Measurements from ENCODE around the gene LRRC3C. TPM values are rescaled to one million over a fixed set of nuclear protein-coding genes. Genes with fewer than 3 reads are reported as not detected.

LRRC3C gene
- total RNA-seq, 1 donor from 2014 or later, result not detected

DNA sequence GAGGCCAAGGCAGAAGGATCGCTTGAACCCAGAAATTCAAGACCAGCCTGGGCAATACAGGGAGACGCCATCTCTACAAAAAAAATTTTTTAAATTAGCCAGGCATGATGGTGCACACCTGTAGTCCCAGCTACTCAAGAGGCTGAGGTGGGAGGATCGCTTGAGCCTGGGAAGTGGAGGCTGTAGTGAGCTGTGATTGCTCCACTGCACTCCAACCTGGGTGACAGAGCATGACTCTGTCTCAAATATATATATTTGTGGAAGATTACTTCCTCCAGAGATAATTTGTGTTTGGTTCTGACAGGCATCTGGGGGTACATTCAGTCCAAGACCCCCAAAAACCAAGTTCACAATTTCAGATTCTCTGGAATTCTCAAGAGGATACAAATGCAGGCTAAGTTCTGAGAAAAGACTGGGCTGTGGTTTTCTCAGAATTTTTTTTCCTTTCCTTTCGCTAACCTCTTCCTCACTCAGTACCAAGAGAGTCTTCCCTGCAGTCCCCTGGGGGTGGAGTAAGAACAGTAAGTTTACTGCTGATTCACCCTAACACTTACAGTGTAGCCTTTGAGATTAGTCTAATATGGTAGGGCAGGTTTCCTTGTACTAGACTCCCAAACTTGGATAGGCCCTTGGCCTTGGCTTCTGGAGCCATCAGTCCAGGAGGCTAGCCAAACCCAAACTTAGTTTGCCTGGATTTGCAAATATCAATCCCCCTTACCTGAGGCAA lies 24.2 kb upstream of the LRRC3C start:
- Mint-ChIP-seq H3K4me1 (no peaks in the 10 kb centered on the region), H3K9me3 (no peaks in the 10 kb centered on the region), H3K4me3 (no peak overlapping the region), H3K36me3 (peaks cover 7% of the 10 kb centered on the region), H3K27ac (no peak overlapping the region), H3K27me3 (ENCODE audit: insufficient read depth, low read depth) (peaks cover 4% of the 10 kb centered on the region)
- Histone ChIP-seq H3K4me1 (no peaks in the 10 kb centered on the region), H3K4me2 (no peak overlapping the region), H3K4me3 (no peak overlapping the region), H2AFZ (replicated peaks) (no peak overlapping the region), H3K36me3 (no peaks in the 10 kb centered on the region), H3K27me3 (no peaks in the 10 kb centered on the region), H3K27ac (no peak overlapping the region), H3K79me2 (ENCODE audit: low read depth) (no peaks in the 10 kb centered on the region), H3F3A (ENCODE audit: low read depth) (no peaks in the 10 kb centered on the region), H3K9ac (no peak overlapping the region), H3K9me3 (ENCODE audit: low read depth) (no peaks in the 10 kb centered on the region), H4K20me1 (ENCODE audit: low read depth) (no peaks in the 10 kb centered on the region)
- no peak for DNase-seq (ENCODE audit: low spot score)
- TF ChIP-seq EZH2 (IDR thresholded peaks at IDR 0.05) (no peak), EZH2phosphoT487 (IDR thresholded peaks at IDR 0.05) (no peak), CTCF (IDR thresholded peaks at IDR 0.05) (no peak)

DNA sequence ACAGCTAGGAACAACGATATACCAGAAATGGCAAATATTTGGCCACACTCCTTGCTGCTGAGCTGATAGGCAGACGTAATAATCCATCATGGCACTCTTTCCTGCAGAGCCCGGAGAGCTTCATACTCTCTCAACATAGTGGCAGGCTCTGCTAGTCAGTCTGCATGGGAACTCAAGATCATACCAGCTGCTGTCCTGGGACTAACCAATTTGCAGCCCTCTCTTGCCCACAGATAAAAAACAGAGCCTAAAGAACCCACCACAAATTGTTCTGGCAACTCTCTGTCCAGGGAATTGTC lies 22.6 kb upstream of the LRRC3C start:
- Histone ChIP-seq H3K9ac (peak overlapping the region; percentile 27), H4K20me1 (ENCODE audit: low read depth) (no peaks in the 10 kb centered on the region), H3K4me3 (no peak overlapping the region), H3K4me1 (no peaks in the 10 kb centered on the region), H3K36me3 (no peaks in the 10 kb centered on the region), H2AFZ (replicated peaks) (no peak overlapping the region), H3K27ac (no peak overlapping the region), H3K9me3 (ENCODE audit: low read depth) (no peaks in the 10 kb centered on the region), H3F3A (ENCODE audit: low read depth) (no peaks in the 10 kb centered on the region), H3K4me2 (no peak overlapping the region), H3K27me3 (no peaks in the 10 kb centered on the region), H3K79me2 (ENCODE audit: low read depth) (no peaks in the 10 kb centered on the region)
- Mint-ChIP-seq H3K27ac (no peak overlapping the region), H3K36me3 (peaks cover 9% of the 10 kb centered on the region), H3K9me3 (no peaks in the 10 kb centered on the region), H3K27me3 (ENCODE audit: insufficient read depth, low read depth) (peaks cover 4% of the 10 kb centered on the region), H3K4me1 (no peaks in the 10 kb centered on the region), H3K4me3 (no peak overlapping the region)
- no peak for DNase-seq (ENCODE audit: low spot score)
- TF ChIP-seq EZH2 (IDR thresholded peaks at IDR 0.05) (no peak), EZH2phosphoT487 (IDR thresholded peaks at IDR 0.05) (no peak), CTCF (IDR thresholded peaks at IDR 0.05) (no peak)

DNA sequence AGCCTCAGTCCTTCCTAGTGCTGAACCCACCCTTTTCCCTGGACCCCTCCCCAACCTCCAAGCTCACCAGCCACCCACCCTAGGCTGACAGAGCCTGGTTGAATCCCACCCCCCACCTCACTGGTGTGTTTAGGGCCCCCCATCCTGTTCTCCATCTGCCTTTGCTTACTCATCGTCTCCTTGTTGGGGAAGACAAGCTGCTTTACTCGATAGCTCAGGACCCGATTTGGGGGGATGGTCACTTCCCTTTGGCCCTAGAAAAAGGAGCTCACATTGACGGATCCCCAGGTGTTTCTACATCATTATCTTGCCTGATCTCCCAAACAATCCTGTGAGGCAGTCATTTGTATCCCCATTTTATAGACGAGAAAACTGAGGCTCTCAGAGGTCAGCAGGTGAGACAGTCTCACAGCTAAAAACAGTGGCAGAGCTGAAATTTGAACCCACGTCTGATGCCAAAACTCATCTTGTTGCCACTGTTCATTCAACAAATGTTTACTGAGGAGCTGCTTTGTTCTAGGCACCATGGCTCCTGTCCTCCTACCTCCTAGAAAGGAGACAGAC lies 18.7 kb upstream of the LRRC3C start:
- H3K4me3 Mint-ChIP-seq, result no peak overlapping the region

More for the DNA sequence above, 18.7 kb upstream of the LRRC3C start:
- H3K9me3 ChIP-seq (ENCODE audit: low read depth), result no peaks in the 10 kb centered on the region
- no peak overlapping the region for H3K9ac ChIP-seq
- H3K36me3 Mint-ChIP-seq, result peaks cover 9% of the 10 kb centered on the region
- H3K27ac Mint-ChIP-seq, result no peak overlapping the region
- H3K4me3 ChIP-seq, result no peak overlapping the region
- no peaks in the 10 kb centered on the region for H3K79me2 ChIP-seq (ENCODE audit: low read depth)
- no peak overlapping the region for H3K27ac ChIP-seq
- TF ChIP-seq EZH2 (IDR thresholded peaks at IDR 0.05), result no peak
- TF ChIP-seq CTCF (IDR thresholded peaks at IDR 0.05), result no peak
- TF ChIP-seq EZH2phosphoT487 (IDR thresholded peaks at IDR 0.05), result no peak
- H3K4me1 ChIP-seq, result no peaks in the 10 kb centered on the region
- no peak overlapping the region for H3K4me2 ChIP-seq
- H3F3A ChIP-seq (ENCODE audit: low read depth), result no peaks in the 10 kb centered on the region
- H3K27me3 ChIP-seq, result no peaks in the 10 kb centered on the region
- DNase-seq (ENCODE audit: low spot score), result no peak
- H3K36me3 ChIP-seq, result no peaks in the 10 kb centered on the region
- H3K27me3 Mint-ChIP-seq (ENCODE audit: insufficient read depth, low read depth), result peaks cover 4% of the 10 kb centered on the region
- no peaks in the 10 kb centered on the region for H3K9me3 Mint-ChIP-seq
- no peak overlapping the region for H2AFZ ChIP-seq (replicated peaks)
- H3K4me1 Mint-ChIP-seq, result no peaks in the 10 kb centered on the region
- no peaks in the 10 kb centered on the region for H4K20me1 ChIP-seq (ENCODE audit: low read depth)

Data from neural progenitor cell (in vitro differentiated cells).